ENCODE data around the gene MAPKAPK5.

MAPKAPK5 gene

DNA sequence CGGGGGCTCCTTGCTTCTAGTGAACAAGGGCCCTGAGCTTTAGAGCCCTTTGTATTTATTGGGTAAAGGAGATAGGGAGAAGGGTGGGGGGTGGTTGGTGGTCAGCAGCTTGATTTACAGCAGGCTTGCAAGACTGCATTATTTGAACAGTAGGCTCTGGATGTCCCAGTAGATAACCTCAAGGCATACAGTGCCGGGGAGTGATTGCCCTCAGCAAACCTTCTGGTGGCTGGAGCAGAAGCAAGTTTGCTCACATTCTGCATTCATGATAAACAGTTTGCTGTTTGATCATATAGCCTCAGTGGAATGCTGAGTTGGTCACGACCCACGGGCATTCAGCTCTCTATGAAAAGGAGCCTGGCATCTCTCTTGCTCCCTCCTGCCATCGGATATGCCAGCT lies 16.5 kb upstream of the MAPKAPK5 start:
- no peak for TF ChIP-seq FOXP2 (optimal IDR thresholded peaks at IDR 0.05; ENCODE audit: borderline replicate concordance, extremely low read depth, extremely low read length, insufficient read depth)
- TF ChIP-seq, protein P1, sequence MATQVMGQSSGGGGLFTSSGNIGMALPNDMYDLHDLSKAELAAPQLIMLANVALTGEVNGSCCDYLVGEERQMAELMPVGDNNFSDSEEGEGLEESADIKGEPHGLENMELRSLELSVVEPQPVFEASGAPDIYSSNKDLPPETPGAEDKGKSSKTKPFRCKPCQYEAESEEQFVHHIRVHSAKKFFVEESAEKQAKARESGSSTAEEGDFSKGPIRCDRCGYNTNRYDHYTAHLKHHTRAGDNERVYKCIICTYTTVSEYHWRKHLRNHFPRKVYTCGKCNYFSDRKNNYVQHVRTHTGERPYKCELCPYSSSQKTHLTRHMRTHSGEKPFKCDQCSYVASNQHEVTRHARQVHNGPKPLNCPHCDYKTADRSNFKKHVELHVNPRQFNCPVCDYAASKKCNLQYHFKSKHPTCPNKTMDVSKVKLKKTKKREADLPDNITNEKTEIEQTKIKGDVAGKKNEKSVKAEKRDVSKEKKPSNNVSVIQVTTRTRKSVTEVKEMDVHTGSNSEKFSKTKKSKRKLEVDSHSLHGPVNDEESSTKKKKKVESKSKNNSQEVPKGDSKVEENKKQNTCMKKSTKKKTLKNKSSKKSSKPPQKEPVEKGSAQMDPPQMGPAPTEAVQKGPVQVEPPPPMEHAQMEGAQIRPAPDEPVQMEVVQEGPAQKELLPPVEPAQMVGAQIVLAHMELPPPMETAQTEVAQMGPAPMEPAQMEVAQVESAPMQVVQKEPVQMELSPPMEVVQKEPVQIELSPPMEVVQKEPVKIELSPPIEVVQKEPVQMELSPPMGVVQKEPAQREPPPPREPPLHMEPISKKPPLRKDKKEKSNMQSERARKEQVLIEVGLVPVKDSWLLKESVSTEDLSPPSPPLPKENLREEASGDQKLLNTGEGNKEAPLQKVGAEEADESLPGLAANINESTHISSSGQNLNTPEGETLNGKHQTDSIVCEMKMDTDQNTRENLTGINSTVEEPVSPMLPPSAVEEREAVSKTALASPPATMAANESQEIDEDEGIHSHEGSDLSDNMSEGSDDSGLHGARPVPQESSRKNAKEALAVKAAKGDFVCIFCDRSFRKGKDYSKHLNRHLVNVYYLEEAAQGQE (IDR thresholded peaks at IDR 0.05; ENCODE audit: insufficient read depth in 1 of 2, low read depth in 2 of 2, low read length in 2 of 2) = no peak
- no peak for TF ChIP-seq SIN3A (IDR thresholded peaks at IDR 0.05; ENCODE audit: borderline replicate concordance, insufficient read depth, low read length)
- TF ChIP-seq TAF1 (IDR thresholded peaks at IDR 0.05; ENCODE audit: borderline replicate concordance, insufficient read depth, low read length) = no peak
- no peak for TF ChIP-seq POLR2AphosphoS5 (IDR thresholded peaks at IDR 0.05; ENCODE audit: low read depth, low read length)

DNA sequence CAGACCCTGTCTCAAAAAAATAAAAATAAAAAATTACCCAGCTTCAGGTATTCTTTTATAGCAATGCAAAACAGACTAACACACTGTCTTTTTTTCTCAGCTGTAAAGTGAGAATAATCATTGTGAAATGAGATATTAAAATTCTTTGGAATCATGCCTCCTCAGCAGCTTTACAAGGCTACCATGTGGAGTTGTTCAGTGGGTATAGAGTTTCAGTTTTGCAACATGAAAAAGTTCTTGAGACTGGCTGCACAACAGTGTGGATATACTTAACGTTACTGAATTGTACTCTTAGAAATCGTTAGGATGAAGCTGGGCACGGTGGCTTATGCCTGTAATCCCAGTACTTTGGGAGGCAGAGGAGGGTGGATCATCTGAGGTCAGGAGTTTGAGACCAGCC lies 15.7 kb upstream of the MAPKAPK5 start:
- TF ChIP-seq SIN3A (IDR thresholded peaks at IDR 0.05; ENCODE audit: borderline replicate concordance, insufficient read depth, low read length) (no peak), POLR2AphosphoS5 (IDR thresholded peaks at IDR 0.05; ENCODE audit: low read depth, low read length) (no peak), TAF1 (IDR thresholded peaks at IDR 0.05; ENCODE audit: borderline replicate concordance, insufficient read depth, low read length) (no peak), FOXP2 (optimal IDR thresholded peaks at IDR 0.05; ENCODE audit: borderline replicate concordance, extremely low read depth, extremely low read length, insufficient read depth) (no peak)

DNA sequence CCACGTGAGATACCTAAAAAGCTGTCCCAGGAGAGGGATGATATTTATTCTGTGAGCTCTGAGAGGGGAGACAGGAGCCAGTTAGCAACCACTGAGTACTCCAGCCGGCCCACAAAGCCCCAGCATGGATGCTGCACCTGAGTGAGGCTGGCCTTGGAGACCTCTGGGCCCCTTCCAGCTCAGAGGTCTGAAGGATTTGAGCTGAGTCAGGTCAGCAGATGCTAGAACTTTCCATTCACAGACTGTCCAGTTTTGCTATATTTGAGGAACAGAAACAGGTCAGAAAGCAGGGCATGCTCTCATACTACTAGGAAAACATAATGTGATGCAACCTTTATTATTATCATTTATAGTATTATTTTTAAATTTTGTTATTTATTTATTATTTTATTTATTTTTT lies 15.0 kb upstream of the MAPKAPK5 start:
- TF ChIP-seq POLR2AphosphoS5 (IDR thresholded peaks at IDR 0.05; ENCODE audit: low read depth, low read length) = no peak
- TF ChIP-seq SIN3A (IDR thresholded peaks at IDR 0.05; ENCODE audit: borderline replicate concordance, insufficient read depth, low read length) = no peak
- TF ChIP-seq, protein P1 (IDR thresholded peaks at IDR 0.05; ENCODE audit: insufficient read depth in 1 of 2, low read depth in 2 of 2, low read length in 2 of 2) = no peak
- no peak for TF ChIP-seq FOXP2 (optimal IDR thresholded peaks at IDR 0.05; ENCODE audit: borderline replicate concordance, extremely low read depth, extremely low read length, insufficient read depth)
- no peak for TF ChIP-seq TAF1 (IDR thresholded peaks at IDR 0.05; ENCODE audit: borderline replicate concordance, insufficient read depth, low read length)

DNA sequence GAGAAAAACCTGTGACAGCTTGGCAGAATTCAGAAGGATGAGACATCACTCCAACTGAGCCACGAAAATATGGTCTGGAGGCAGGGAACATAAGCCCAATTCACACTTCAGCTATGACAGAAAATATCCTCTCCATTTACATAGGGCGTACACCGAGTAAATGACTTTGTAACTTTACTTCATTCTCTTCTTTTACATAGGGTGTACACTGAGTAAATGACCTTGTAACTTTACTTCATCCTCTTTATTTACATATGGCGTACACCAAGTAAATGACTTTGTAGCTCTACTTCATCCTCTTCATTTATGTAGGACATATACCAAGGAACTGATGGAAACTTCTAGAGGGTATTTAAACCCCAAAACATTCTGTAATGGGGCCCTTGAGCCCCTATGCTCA lies 14.1 kb upstream of the MAPKAPK5 start:
- no peak for TF ChIP-seq POLR2AphosphoS5 (IDR thresholded peaks at IDR 0.05; ENCODE audit: low read depth, low read length)

DNA sequence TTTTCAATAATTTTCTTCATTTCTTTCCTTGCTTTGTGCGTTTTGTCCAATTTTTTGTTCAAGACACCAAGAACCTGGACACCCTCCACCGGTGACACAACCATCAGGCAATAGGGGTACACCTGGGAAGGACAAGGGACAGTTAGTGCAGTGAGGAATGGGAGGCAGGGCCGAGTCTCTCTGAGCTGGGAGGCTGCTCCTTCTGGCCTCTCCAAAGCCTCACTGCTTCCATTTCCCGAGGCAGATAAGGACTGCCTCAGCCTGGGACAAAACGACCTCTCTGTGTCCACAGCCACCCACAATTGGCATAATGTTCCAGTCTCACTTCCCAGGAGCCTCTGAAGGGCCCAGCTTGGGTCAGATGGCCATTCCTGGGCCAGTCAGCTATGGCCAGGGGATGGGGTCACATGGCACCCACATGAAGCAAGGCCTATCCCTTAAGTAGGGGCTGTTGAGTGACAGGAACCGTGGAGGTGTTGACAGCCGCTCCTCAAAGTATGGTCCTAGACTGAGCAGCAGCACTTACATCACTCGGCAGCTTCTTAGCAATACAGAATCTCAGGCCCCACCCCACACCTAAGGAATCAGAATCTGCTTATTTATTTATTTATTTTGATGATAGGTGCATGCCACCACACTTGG lies 13.6 kb upstream of the MAPKAPK5 start:
- TF ChIP-seq FOXP2 (optimal IDR thresholded peaks at IDR 0.05; ENCODE audit: borderline replicate concordance, extremely low read depth, extremely low read length, insufficient read depth) (no peak), TAF1 (IDR thresholded peaks at IDR 0.05; ENCODE audit: borderline replicate concordance, insufficient read depth, low read length) (no peak), SIN3A (IDR thresholded peaks at IDR 0.05; ENCODE audit: borderline replicate concordance, insufficient read depth, low read length) (no peak), POLR2AphosphoS5 (IDR thresholded peaks at IDR 0.05; ENCODE audit: low read depth, low read length) (no peak)
- TF ChIP-seq, protein P1 (IDR thresholded peaks at IDR 0.05; ENCODE audit: insufficient read depth in 1 of 2, low read depth in 2 of 2, low read length in 2 of 2) = no peak

DNA sequence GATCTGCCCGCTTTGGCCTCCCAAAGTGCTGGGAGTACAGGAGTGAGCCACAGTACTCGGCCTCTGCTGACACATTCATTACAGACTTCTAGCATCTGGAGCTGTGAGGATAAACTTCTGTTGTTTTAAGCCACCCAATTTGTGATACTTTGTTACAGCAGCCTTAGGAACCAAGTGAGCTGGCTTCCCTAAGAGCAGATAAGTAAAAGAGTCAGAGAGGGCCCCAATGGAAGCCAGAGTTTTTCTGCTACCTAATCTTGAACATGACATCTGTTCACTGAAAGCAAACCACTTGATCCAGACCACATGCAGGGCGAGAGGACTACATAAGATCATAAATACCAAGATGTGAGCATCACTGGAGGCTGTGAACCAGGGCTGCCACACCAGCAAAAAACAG lies 3.7 kb upstream of the MAPKAPK5 start:
- TF ChIP-seq, protein P1 (IDR thresholded peaks at IDR 0.05; ENCODE audit: insufficient read depth in 1 of 2, low read depth in 2 of 2, low read length in 2 of 2) = no peak
- TF ChIP-seq SIN3A (IDR thresholded peaks at IDR 0.05; ENCODE audit: borderline replicate concordance, insufficient read depth, low read length) = no peak
- TF ChIP-seq FOXP2 (optimal IDR thresholded peaks at IDR 0.05; ENCODE audit: borderline replicate concordance, extremely low read depth, extremely low read length, insufficient read depth) = no peak
- TF ChIP-seq TAF1 (IDR thresholded peaks at IDR 0.05; ENCODE audit: borderline replicate concordance, insufficient read depth, low read length) = no peak
- no peak for TF ChIP-seq POLR2AphosphoS5 (IDR thresholded peaks at IDR 0.05; ENCODE audit: low read depth, low read length)
